Stimulated activated CD4-positive, alpha-beta T cell treated with anti-CD3 and anti-CD28 coated beads, Interleukin-4, amount 100 ng/mL, for 1 hour (primary cell): ENCODE measurements around the gene XRCC4.
"Not testable (repeated sequence)": the region's sequence is repeated elsewhere in the genome, so short reads cannot be mapped to it uniquely, and the experiment has no call there.

ENCODE experiments used
- DNase-seq: peaks from one replicate; pipeline ENCODE4 v3.0.0-alpha.2; 2020

Gene XRCC4

DNA sequence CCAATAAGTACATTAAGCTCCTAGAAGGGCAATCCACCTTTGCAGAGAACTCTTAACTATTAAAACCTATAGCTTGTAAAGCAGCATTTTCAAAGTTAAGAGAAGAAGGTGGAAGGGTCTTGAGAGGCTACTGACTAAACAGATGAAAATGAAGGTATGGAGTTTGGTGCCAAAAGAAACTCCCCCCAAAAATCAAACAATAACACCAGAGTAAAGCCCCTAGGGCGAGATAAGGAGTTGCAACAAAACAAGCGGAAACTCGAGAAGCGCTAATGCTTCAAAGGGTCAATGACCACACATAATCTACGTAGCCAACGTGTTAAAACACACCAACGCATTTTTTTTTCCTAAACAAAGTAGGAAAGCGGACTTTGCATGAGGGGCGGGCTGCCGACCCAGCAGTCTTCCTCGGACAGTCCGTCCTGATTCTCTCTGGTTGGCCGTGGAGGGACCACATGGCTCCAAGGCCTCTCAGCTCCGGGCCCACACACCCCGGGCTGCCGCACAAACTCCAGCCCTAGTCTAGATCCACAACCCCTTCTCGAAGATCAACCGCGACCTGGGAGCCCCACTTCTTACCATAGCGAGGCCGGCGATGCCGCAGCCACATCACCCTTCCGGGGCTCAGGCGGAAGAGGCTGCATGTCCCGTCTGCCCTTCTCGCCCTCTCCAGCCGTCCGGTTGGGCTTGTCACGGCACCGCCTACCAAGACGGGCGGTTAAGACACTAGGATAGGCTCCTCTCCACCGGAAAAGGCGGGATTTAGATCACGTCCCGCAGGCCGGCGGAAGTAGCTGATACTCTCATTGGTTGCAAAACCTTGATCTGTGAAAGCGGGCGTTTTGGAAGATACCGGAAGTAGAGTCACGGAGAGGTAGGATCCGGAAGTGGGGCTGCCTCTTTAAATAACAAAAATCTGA, at the start of gene XRCC4, which contains the start of gene TMEM167A:
XRCC4 (plus strand) TSS at position 806 of the 920 bp plus-strand sequence. CDS start 27,373 bp downstream, outside the sequence.
TMEM167A (minus strand) TSS at position 653 of the 920 bp plus-strand sequence; CDS start at position 582, 71 bp downstream.
- peak; percentile 87 for DNase-seq

DNA sequence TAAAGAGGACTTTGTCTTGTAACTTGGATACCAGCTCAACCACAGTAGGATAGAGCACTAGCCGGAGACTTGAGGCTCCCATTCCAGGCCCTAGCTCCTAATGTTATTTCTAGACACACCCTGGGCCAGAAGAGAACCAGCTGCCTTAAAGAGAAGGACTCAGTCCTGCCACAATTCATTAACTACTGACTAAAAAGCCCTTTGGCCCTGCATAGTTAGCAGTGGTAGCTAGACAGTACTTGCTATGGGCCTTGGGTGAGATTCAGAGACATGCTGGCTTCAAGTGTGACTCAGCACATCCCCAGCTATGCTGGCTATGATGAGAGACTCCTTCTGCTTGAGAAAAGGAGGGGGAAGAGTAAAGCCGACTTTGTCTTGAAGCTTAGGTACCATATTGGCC, 47.4 kb upstream of the XRCC4 start:
- no peak for DNase-seq

DNA sequence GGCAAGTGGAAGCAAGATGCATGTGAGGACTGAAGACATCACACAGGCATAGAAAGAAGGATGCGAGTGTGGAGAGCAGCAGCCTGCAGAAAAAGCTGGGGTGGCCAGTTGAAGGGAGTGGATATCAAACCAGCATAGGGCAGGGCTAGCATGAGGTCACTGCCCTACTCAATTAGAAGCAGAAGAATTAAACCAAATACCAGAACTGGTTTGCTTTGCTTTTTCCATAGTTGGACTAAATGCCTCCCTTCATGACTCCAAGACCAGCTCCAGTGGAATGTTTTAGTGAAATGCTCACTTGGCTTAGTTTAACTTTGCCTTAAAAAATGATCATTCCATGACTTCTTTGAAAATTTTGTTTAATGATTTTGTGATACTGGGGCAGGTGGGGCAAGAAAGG, 46.0 kb upstream of the XRCC4 start:
- DNase-seq = no peak

DNA sequence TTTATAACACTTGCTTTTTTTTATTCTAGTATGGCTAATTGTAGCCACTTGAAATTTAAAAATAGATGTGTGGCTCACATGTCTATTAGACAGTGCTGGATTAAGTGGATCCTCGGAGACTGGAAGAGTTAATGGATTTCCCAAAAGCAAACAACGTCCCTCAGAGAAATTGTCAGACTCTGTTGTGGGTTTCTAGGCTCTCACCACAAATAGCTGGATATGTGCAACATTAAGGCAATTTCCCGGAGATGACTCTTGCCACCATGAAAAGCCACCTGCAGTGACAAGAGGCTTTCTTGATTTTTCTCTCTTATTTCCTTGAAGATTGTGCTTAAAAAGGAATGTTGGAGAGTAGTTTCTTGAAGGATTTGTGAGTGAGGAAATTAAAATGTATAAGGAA, 43.3 kb upstream of the XRCC4 start:
- DNase-seq = no peak

- no peak for DNase-seq
Observed at GRCh38 chr5:83034528-83035207, 42.7 kb upstream of the XRCC4 start.

- no peak for DNase-seq
Observed at GRCh38 chr5:83035373-83036100, 41.8 kb upstream of the XRCC4 start.

- no peak for DNase-seq
Observed at GRCh38 chr5:83036991-83037575, 40.3 kb upstream of the XRCC4 start.

- no peak for DNase-seq
Observed at GRCh38 chr5:83038924-83039323, 38.4 kb upstream of the XRCC4 start.

- no peak for DNase-seq
Observed at GRCh38 chr5:83042507-83042906, 34.8 kb upstream of the XRCC4 start.

DNA sequence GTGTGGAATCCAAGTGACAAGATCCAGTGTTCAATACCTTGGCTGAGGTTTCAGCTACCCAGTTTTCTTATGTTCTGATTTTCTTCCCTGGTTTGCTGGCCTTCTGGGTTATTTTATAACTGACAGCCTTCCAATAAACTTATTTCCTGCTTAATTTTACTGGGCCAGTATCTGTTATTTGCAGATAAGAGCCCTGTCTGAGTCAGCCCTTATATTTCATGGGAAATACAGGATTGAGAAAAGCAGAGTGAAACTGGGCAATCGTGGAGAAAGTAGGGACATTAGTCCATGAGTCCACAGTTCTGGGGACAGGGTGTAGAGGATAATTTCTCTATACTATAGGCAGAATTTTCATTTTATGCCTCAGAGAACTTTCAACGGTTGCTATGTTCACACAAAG, 32.4 kb upstream of the XRCC4 start:
- no peak for DNase-seq

DNA sequence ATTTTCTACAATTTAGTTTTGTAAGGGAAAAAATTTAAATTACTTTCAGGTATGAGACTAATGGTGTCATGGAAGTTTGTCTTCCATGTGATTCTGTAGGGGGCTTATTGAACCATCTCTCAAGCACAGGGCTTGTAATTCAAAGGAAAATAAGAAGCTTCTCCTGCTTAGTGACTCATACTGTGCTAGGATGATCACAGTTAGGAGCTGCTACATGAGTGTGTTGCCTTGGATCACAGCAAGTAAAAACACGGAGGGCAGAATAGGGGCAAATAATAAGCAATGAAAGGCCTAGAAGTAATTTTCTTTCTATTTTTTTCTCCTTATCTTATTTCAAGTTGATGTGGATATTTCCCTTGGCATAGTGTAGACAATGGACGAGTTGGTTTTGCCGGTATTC, 29.1 kb upstream of the XRCC4 start:
- DNase-seq = no peak

DNA sequence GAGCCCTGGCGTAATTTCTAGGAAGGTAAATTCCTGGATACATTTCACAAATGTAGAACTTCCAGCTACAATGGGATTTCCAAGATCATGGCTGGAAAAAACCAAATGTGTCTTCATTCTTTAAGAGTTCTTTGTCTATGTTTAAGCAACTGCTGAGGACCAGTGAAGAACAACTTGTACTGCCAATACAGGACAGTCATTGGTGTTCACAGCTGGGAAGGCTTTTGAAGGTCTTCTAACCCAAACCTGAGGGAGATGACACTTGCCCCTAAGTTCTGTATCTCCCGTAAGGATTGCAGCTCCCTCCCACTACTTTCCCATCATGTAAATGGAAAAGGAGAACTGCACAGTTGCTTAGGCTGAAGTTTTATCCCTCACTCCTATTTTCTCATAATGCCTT, 28.5 kb upstream of the XRCC4 start:
- DNase-seq = no peak

DNA sequence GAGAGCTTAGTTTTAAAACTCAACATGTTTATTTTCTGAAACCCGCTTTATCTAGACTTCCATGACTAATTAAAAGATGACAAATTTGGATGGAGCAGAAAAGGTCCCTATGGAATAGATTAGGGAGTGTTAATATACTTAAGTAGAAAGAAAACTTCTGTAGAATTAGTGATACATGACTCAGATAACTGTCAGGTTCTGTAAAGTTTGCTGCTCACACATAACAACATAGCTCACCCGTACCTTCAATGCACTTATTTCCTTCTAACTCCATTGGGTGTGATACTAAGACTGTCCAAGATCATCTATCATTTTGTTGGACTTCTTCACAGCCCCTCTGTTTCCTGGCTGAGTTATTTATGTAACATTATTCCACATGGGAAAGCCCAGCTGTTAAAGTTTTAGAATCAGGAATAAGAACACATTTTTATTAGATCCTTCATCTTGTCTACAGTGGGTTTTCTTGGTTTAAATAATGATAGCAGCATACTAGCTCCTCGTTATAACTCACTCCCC, 27.9 kb upstream of the XRCC4 start:
- no peak for DNase-seq

- no peak for DNase-seq
Observed at GRCh38 chr5:83050723-83051340, 26.5 kb upstream of the XRCC4 start.

DNA sequence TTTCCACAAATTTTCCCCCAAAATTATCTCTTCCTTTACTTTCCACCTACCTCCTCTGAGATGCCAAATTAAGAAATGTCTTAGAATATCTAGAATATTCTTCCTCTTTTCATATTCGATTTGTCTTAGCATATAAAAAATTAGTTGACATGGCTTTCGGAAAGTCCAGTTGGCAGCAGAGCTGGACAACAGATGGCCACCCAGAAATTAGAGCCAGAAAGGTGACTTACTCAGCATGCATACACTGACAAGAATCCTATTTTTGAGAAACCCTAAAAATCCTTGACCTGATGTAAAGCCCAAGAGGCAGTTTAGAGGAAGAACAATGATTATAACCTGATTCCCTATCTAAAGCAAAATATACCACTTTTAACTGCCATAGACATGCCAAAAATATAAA, 22.2 kb upstream of the XRCC4 start:
- no peak for DNase-seq

GRCh38 chr5:83058726-83059125, 18.6 kb upstream of the XRCC4 start:
- no peak for DNase-seq

DNA sequence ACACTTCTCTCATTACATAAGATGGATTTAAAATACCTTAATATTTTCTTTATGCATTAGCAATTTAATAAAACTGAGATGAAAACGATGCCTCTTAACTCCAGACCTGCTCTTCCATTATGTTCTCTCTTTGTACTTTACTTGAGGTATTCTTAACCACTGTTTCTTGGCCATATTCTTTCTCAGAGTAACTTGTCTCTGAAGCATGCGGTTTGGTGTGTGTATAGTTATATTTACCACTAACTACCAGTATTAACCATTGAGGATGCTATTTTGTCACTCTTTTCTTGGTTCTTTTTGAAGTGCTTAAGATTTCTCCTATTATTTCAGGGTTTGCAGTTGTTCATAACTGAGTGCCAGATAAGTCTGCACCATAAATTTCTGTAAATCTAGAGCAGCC, 18.0 kb upstream of the XRCC4 start:
- DNase-seq = no peak

- no peak for DNase-seq
Observed at GRCh38 chr5:83066548-83067110, 10.7 kb upstream of the XRCC4 start.

- DNase-seq = not testable (repeated sequence)
Observed at GRCh38 chr5:83067377-83067776, 10.0 kb upstream of the XRCC4 start.

GRCh38 chr5:83069096-83069799, 8.1 kb upstream of the XRCC4 start:
- DNase-seq = no peak
